Posterior cingulate gyrus (tissue), 11 donors: ENCODE data around the gene POU2F1.
"Not testable (repeated sequence)": the region's sequence is repeated elsewhere in the genome, so short reads cannot be mapped to it uniquely, and the experiment has no call there.

Experiments
- DNase-seq, 10 donors: peaks; one replicate each; pipeline versions ENCODE4 v3.0.0 to v3.0.0-alpha.2; 2020 to 2021; ENCODE audit warnings: mixed read lengths in 3 of 10
- intact Hi-C: fragments of 100-400 bp; cut with DNase I; formaldehyde crosslinking; loops from one replicate; pipeline ENCODE4 v1.15.1; 2023

Gene POU2F1

DNA sequence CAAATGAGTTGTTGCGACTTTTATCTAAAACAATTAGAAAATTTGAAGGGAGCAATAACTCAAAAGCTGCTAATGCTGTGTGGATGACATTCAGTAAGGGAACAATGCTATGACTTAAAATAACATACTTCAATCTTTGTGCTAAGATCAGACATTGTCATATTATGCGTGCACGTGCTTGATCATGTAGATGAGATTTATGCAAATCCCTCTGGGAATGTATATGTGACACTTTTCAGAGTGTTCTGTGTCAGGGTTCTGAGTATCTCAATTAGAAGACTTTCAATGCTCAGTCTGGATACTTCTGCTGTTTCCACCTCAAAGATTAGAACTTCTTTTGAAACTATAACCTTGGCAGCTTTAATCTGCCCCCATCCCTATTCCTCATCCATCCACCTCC, 18.6 kb upstream of the POU2F1 start:
- intact Hi-C loops = no loop called here
- no peak for DNase-seq

DNA sequence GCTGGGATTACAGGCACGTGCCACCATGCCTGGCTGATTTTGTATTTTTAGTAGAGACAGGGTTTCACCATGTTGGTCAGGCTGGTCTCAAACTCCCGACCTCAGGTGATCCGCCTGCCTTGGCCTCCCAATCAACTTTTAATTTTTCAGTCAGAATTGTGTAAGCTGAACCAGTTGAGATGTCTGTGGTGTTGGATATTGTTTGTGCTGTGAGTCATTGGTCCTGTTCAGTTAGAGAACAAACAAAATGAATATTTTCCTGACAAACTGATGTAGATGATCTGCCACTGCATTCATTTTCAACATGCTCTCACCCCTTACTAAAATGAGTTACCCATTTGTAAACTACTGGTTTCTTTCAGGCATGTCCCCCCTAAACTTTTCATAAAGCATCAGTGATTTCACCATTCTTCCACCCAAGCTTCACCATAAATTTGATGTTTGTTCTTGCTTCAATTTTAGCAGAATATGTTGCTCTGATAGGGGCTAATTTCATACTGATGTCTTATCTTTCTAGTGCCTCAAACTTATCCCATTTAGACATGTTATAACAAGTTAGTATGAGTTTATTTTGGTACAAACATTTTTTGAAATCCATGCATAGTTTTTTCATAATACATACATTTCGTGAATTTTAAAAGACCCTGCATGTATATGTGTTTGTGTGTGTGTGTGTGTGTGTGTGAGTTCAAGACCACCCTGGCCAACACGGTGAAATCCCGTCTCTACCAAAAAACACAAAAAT, 15.2 kb upstream of the POU2F1 start:
- intact Hi-C loops, DNase-seq: not testable (repeated sequence)

- intact Hi-C loops = no loop called here
- DNase-seq = no peak
Measured at GRCh38 chr1:167206166-167206835, 14.4 kb upstream of the POU2F1 start.

- DNase-seq = no peak
- intact Hi-C loops = no loop called here
Measured at GRCh38 chr1:167207940-167208623, 12.6 kb upstream of the POU2F1 start.

DNA sequence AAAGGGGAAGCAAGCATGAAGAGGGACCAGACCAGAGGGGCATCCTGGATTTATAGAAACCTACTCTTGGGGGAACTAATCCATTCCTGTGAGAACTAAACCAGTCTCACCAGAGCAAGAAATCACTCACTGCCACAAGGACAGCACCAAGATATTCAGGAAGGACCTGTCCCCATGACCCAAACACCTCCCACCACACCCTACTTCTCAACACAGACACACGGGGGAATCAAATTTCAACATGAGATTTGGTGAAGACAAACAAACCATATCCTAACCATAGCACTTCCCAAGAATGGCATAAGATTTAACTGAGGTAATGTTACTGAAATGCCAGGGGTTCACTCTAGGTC, 12.1 kb upstream of the POU2F1 start:
- intact Hi-C loops = no loop called here

DNA sequence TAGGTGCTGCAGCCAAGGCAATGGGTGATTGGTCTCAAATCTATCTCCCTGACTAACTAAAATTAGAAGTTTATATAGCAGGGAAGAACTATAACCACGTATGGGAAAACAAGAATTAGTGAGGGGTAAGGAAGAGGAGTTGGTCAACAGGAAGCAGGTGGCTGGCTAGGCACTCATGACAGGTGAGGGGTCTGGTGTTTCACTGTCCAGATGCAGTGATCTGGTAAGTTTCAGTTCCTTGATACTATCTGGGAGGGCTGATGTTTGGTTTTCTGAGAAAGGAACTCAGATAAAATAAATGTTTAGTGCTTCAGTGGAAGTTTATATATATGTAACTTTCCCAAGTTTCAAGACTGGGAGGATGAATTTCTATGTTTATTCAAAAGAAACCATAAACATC, 11.6 kb upstream of the POU2F1 start:
- intact Hi-C loops = no loop called here
- DNase-seq = no peak

More for the DNA sequence above, 12.1 kb upstream of the POU2F1 start:
- no peak for DNase-seq

- intact Hi-C loops = loop anchor here (10.0 kb wide), 1 partner anchor 86 kb away; no protein-coding TSS in a partner anchor
Measured at GRCh38 chr1:167210966-167211674, 9.6 kb upstream of the POU2F1 start.

GRCh38 chr1:167212025-167212424, 8.7 kb upstream of the POU2F1 start:
- intact Hi-C loops = loop anchor here (10.0 kb wide), 1 partner anchor 87 kb away; no protein-coding TSS in a partner anchor
- no peak for DNase-seq

More at GRCh38 chr1:167210966-167211674, 9.6 kb upstream of the POU2F1 start:
- DNase-seq = peak in 1 of 10 donors; percentile 56

GRCh38 chr1:167216809-167217208, 3.9 kb upstream of the POU2F1 start:
- intact Hi-C loops = loop anchor here (10.0 kb wide), 1 partner anchor 92 kb away; no protein-coding TSS in a partner anchor

GRCh38 chr1:167219194-167219593, 1.5 kb upstream of the POU2F1 start:
- intact Hi-C loops = loop anchor here (10.0 kb wide), 1 partner anchor 94 kb away; no protein-coding TSS in a partner anchor
- DNase-seq = no peak

More at GRCh38 chr1:167216809-167217208, 3.9 kb upstream of the POU2F1 start:
- DNase-seq = no peak

GRCh38 chr1:167219646-167220536, 795 bp upstream of the POU2F1 start:
- DNase-seq = peak; percentile 48 to 94 (median 66)
- intact Hi-C loops = loop anchor here (1.0 to 10.0 kb wide), 5 partner anchors 95 to 381 kb away; partner anchors contain the start of gene POGK

- intact Hi-C loops = loop anchor here (2.0 to 5.0 kb wide), 3 partner anchors 221 to 382 kb away; partner anchors contain the start of gene POGK
- DNase-seq = peak in 8 of 10 donors; percentile 13 to 85 (median 26)
Measured at GRCh38 chr1:167221126-167221737, 546 bp downstream of the POU2F1 start.

- DNase-seq = peak in 9 of 10 donors; percentile 14 to 87 (median 46)
- intact Hi-C loops = loop anchor here (2.0 to 5.0 kb wide), 3 partner anchors 220 to 383 kb away; partner anchors contain the start of gene POGK
Measured at GRCh38 chr1:167221738-167222610, 1.3 kb downstream of the POU2F1 start.

- intact Hi-C loops = loop anchor here (5.0 kb wide), 2 partner anchors 219 to 309 kb away; no protein-coding TSS in a partner anchor
- no peak for DNase-seq
Measured at GRCh38 chr1:167223144-167224103, 2.7 kb downstream of the POU2F1 start.

- intact Hi-C loops = loop anchor here (5.0 kb wide), 2 partner anchors 218 to 308 kb away; no protein-coding TSS in a partner anchor
- peak in 1 of 10 donors; percentile 43 for DNase-seq
Measured at GRCh38 chr1:167224734-167225235, 4.1 kb downstream of the POU2F1 start.

DNA sequence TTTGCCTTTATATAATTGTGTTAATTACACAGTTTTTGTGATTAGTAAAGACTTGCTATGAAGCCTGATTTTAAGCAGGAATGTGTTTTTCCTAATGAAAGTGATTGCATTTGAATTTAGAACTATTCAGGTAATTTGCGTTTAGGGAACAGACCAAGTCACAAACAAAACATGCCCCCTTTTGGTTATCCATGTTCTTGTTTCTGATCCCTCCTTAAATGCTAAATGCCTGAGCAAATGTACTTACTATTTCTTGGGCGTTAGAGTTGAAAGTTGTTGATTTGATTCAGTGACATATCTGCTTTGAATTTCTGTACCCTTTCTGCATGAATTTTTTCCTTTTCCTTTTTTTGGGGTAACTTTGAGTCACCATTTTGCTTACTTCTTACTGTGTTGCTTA, 5.2 kb downstream of the POU2F1 start:
- intact Hi-C loops = no loop called here
- no peak for DNase-seq
